ENCODE measurements around the gene PELI3.

GRCh38 chr11:66428933-66429332 is 37.8 kb upstream of the PELI3 start:
- TF ChIP-seq CTCF (IDR thresholded peaks at IDR 0.05), result no peak
- no peak for TF ChIP-seq POLR2A (IDR thresholded peaks at IDR 0.05; ENCODE audit: low read depth)
- no peak for TF ChIP-seq EP300 (IDR thresholded peaks at IDR 0.05)

All from esophagus muscularis mucosa (tissue), 4 donors.